Dendritic cell treated with granulocyte-macrophage colony-stimulating factor and Interleukin-4, amounts not matched to agents 40 ng/mL and 50 ng/mL, for 4 days (primary cell): ENCODE data around the gene AGBL1.

Source experiments
- H3K27ac Mint-ChIP-seq: one replicate; pipeline ENCODE4 v1.8.0; 2022; ENCODE audit warnings: mild to moderate bottlenecking, mixed read lengths
- H3K27me3 Mint-ChIP-seq: one replicate; pipeline ENCODE4 v1.8.0; 2022; ENCODE audit warnings: mild to moderate bottlenecking, mixed read lengths
- H3K36me3 Mint-ChIP-seq: one replicate; pipeline ENCODE4 v1.8.0; 2022; ENCODE audit warnings: low read depth, mixed read lengths
- H3K4me1 Mint-ChIP-seq: one replicate; pipeline ENCODE4 v1.8.0; 2022; ENCODE audit warnings: low read depth, mixed read lengths
- H3K4me3 Mint-ChIP-seq: one replicate; pipeline ENCODE4 v1.8.0; 2022; ENCODE audit warnings: mild to moderate bottlenecking, moderate library complexity, mixed read lengths
- H3K9me3 Mint-ChIP-seq: one replicate; pipeline ENCODE4 v1.8.0; 2022; ENCODE audit warnings: mixed read lengths
- intact Hi-C: fragments of 100-400 bp; cut with micrococcal nuclease; formaldehyde crosslinking; loops from one replicate; pipeline ENCODE4 v1.15.0; 2022

The AGBL1 gene

DNA sequence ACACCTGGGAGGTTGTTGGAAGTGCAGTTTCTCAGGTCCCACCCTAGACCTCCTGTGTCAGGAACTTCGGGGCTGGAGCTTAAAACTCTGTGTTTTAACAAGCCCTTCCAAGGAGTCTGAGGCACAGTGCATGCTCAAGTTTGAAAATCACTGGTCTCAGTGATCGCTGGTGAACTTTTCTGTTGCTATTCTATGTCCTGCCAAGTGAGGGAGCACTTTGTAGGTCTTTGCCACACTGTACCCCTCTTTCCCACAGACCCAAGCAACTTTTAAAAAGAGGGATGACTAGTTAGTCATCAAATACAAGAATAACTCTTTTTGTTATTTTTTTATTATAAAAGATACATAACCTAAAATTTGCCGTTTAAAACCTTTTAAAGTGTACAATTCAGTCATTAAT is 133.7 kb downstream of the AGBL1 start:
- Mint-ChIP-seq H3K27me3 (no peaks in the 10 kb centered on the region), H3K4me3 (no peak overlapping the region), H3K27ac (no peak overlapping the region), H3K36me3 (no peaks in the 10 kb centered on the region), H3K9me3 (peaks cover 66% of the 10 kb centered on the region), H3K4me1 (no peaks in the 10 kb centered on the region)
- intact Hi-C loops = no loop called here

DNA sequence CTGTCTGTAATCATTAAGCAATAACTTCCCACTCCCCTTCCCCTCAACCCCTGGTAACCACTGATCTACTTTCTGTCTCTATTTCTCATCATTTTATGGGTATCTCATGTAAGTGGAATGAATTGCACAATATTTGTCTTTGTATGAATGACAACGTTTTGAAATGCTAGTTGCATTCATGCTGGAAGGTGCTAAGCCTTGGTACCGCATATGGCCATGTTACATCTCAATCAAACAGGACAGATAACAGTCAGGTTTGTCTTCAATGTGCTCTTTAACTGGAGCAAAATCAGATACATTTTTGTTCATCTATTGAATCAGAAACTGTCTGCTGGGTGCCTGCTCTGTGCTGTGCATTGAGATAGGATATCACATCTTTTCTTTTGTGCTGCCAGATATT is 134.2 kb downstream of the AGBL1 start:
- H3K9me3 Mint-ChIP-seq = peaks cover 61% of the 10 kb centered on the region
- no peaks in the 10 kb centered on the region for H3K27me3 Mint-ChIP-seq
- no peaks in the 10 kb centered on the region for H3K36me3 Mint-ChIP-seq

DNA sequence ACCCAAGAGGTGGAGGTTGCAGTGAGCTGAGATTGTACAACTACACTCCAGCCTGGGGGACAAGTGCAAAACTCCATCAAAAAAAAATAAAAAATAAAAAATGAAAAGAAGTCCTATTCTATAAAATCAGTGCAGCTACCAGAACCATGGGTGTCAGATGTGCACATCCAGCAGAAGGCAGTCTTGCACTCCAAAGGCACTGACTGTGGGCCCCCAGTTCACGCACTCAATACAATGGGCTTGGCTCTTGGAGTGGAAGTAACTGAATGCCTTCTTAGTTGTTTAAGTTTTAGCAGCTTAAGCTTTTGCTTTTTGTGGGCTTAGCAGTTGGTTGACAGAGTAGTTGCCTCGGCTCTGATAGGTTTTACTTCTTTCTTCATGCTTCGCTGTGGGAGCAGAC is 141.4 kb downstream of the AGBL1 start:
- no peaks in the 10 kb centered on the region for H3K27me3 Mint-ChIP-seq
- no peak overlapping the region for H3K4me3 Mint-ChIP-seq
- intact Hi-C loops = no loop called here
- no peak overlapping the region for H3K27ac Mint-ChIP-seq
- H3K4me1 Mint-ChIP-seq = no peaks in the 10 kb centered on the region
- H3K36me3 Mint-ChIP-seq = no peaks in the 10 kb centered on the region
- peaks cover 17% of the 10 kb centered on the region for H3K9me3 Mint-ChIP-seq

More for the DNA sequence above, 134.2 kb downstream of the AGBL1 start:
- Mint-ChIP-seq H3K4me3 (no peak overlapping the region), H3K4me1 (no peaks in the 10 kb centered on the region), H3K27ac (no peak overlapping the region)
- intact Hi-C loops = no loop called here

DNA sequence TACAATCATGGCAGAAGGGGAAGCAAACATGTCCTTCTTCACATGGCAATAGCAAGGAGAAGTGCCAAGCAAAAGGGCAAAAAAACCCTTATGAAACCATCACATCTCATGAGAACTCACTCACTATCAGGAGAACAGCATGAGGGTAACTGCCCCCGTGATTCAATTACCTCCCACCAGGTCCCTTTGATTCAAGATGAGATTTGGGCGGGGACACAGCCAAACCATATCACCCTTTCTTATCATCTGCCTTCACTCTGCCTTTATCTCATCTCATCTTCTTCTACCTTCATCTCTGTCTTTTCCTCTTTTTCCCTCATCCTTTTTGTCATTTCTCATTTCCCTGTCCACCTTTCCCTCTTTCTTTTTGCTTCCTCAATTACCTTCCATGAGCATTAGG is 149.6 kb downstream of the AGBL1 start:
- no peaks in the 10 kb centered on the region for H3K9me3 Mint-ChIP-seq
- H3K36me3 Mint-ChIP-seq = no peaks in the 10 kb centered on the region
- H3K4me3 Mint-ChIP-seq = no peak overlapping the region
- H3K4me1 Mint-ChIP-seq = no peaks in the 10 kb centered on the region
- intact Hi-C loops = no loop called here
- H3K27ac Mint-ChIP-seq = no peak overlapping the region
- peaks cover 11% of the 10 kb centered on the region for H3K27me3 Mint-ChIP-seq

DNA sequence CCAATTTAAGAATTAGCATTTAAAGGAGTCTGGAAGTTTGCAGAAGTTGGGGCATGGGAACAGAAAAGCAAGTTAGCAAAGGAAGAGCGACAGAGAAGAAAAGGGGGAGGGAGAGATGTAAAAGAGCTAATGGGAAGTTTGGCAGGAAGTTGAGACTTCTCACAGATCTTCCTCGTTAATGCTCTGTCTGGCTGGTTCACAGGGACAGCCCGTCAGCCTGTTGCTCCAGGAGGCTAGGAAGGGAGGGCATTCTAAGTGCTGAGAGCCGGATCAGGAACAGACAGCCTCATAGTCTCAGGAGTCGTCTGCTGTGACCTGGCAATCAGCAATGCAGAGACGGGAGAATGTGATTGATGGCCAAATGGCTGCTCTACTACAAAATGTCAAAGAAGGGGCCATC is 150.3 kb downstream of the AGBL1 start:
- Mint-ChIP-seq H3K4me1 (no peaks in the 10 kb centered on the region), H3K9me3 (no peaks in the 10 kb centered on the region), H3K27ac (no peak overlapping the region), H3K4me3 (no peak overlapping the region), H3K36me3 (no peaks in the 10 kb centered on the region), H3K27me3 (peaks cover 11% of the 10 kb centered on the region)
- intact Hi-C loops = no loop called here

DNA sequence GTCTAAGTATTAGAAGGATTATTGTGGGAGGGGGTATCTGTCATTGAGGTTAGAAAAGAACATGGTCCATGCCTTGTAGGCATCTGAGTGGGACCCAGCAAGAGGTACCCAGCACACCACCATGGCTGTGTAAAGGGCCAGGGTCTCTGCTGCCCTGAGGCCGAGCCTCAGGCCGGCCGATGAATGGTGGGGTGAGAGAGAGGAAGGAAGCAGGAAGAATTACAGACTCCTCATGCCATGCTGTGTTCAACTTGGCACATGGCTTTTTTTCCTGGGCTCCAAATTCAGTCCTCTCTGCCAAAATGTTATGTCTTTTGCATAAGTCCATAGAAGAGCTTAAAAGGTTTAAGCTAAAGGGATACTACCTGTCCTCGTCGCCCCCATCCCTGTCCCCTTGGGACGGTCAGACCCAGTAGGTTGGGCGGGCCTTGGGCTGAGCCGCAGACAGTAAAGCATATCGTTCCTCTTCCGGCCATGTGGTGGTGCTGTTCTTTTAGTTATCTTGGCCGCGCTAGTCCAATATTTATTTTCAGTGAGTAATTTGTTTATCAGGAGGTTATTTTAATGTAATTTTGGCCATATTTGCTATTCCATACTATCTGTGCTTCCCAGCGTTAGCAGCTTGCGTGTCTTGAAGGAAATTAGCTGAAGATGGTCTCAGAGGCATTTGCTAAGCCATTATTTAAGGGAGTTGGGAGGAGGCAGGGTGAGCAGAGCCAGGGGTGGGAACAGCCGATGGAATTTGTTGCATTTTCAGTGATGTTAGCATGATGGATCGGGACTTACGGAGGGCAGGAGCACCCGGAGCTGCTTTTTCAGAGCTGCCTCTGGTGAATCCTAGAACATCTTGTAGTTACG is 152.4 kb downstream of the AGBL1 start:
- Mint-ChIP-seq H3K27ac (no peak overlapping the region), H3K4me3 (no peak overlapping the region), H3K4me1 (no peaks in the 10 kb centered on the region), H3K9me3 (no peaks in the 10 kb centered on the region), H3K36me3 (no peaks in the 10 kb centered on the region), H3K27me3 (peaks cover 13% of the 10 kb centered on the region)
- intact Hi-C loops = no loop called here

DNA sequence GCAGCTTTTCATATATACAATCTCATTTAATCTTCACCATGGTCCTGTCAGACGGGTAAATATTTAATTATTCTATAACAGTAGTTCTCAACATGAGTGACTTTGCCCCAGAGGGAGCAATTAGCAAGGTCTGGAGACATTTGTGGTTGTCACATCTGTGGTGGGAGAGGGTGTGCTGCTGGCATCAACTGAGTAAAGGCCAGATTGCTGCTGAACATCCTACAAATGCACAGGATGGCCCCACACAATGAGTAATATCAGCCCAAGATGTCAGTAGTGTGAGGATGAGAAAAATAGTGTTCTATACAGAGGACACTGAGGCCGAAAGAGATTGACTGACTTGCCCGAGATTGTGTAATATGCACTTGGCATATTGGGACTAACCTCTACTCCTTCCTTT is 156.0 kb downstream of the AGBL1 start:
- Mint-ChIP-seq H3K27me3 (peaks cover 12% of the 10 kb centered on the region), H3K4me3 (no peak overlapping the region), H3K4me1 (no peaks in the 10 kb centered on the region), H3K36me3 (no peaks in the 10 kb centered on the region), H3K27ac (no peak overlapping the region), H3K9me3 (no peaks in the 10 kb centered on the region)
- intact Hi-C loops = no loop called here

DNA sequence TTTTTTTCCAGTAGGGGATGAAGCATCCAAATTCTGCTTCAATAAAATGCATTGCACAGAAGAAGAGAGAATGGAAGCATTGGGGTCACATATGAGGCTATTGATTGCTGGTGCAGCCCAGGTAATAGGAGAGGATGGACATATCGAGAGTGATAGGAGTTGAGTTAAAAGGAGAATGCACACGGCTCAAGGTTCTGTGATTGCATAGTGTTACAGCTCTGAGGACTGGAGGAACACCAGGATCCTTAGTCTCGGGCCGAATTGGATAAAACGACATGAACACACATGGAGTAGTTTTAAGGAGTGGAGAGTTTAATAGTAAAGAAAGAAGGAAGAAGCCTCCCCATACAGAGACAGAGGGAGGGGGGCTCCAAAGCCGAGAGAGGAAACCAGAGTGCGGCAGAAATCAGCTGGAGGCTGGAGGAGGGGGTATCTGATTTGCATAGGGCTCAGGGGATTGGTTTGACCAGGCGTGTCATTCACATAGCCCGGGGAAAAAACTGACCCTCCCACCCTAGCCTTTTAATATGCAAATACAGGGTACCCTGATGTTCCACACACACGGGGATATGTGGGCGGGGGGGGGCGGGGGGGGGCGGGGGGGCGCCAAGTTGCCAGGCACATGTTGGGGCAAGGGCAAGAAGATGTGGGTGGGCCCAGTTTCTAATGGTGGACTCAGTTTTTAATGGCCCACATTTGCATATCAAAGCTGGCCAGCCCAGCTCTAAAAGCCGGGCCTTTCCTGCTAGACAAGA is 156.9 kb downstream of the AGBL1 start:
- intact Hi-C loops = no loop called here
- peaks cover 12% of the 10 kb centered on the region for H3K27me3 Mint-ChIP-seq
- no peaks in the 10 kb centered on the region for H3K36me3 Mint-ChIP-seq

DNA sequence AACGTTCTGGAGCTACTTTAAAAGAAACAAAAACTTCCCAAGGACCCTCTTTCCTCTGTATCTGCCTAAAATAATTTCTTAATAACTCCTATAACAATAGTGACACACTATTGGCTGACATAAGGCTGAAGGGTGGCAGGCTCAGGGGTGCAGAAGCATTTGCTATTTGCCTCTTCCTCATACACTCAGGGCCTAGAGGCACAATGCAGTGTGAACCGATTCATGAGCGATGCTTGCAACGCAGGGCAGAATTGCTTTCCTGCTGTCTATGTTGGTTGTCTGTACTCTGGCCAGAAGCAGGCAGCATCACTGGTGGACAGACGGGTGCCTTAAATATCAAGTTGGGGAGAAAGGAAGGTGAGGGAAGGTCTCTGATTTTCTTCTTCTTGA is 157.4 kb downstream of the AGBL1 start:
- H3K36me3 Mint-ChIP-seq = no peaks in the 10 kb centered on the region
- H3K9me3 Mint-ChIP-seq = no peaks in the 10 kb centered on the region
- no peak overlapping the region for H3K4me3 Mint-ChIP-seq
- intact Hi-C loops = no loop called here
- no peak overlapping the region for H3K27ac Mint-ChIP-seq
- H3K4me1 Mint-ChIP-seq = no peaks in the 10 kb centered on the region
- peaks cover 11% of the 10 kb centered on the region for H3K27me3 Mint-ChIP-seq

More for the DNA sequence above, 156.9 kb downstream of the AGBL1 start:
- H3K4me3 Mint-ChIP-seq = no peak overlapping the region
- no peaks in the 10 kb centered on the region for H3K9me3 Mint-ChIP-seq
- no peaks in the 10 kb centered on the region for H3K4me1 Mint-ChIP-seq
- H3K27ac Mint-ChIP-seq = no peak overlapping the region

DNA sequence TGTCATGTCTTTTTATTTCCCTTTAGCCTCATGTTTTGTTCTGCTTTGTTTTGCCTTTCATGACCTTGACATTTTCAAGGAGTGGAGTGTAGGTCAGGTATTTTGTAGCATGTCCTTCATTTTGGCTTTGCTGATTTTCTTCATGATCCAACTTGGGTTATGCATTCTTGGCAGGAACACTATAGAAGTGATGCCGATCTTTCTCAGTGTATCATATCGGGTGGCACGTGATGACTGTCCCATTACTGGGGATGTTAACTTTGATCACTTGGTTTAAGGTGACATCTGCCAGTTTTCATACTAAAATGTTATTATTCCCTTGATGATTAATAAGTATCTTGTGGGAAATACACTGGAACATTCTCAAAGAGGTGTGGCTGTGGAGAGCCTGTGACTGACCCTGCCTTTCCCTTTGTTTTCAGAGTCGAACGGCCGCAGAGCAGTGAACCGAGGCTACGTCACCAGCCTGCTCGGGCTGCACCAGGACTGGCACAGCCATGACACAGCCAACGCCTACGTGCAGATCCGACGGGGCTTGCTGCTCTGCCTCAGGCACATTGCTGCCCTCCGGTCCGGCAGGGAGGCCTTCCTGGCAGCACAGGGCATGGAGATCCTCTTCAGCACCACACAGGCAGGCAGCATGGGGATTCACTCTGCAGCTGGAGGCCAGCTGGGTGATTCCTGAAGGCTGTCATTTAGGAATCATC is 167.7 kb downstream of the AGBL1 start:
- Mint-ChIP-seq H3K27me3 (no peaks in the 10 kb centered on the region), H3K27ac (no peak overlapping the region), H3K4me3 (no peak overlapping the region), H3K4me1 (no peaks in the 10 kb centered on the region), H3K36me3 (no peaks in the 10 kb centered on the region), H3K9me3 (no peaks in the 10 kb centered on the region)
- intact Hi-C loops = no loop called here

DNA sequence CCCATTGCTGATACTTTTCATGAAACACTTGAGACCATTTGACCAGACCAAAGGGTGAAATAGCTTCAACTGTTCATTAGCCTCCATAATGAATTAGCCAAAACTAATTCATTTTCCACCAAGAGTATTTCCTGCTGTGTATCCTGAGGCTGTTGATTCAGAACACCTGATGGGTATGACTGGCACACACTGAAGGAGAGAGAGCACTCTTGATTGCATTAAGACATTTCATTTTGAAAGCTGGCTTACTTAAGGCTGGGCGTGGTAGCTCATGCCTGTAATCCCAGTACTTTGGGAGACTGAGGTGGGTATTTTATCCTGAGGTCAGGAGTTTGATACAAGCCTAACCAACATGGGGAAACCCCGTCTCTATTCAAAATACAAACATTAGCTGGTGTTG is 175.6 kb downstream of the AGBL1 start:
- Mint-ChIP-seq H3K4me1 (no peaks in the 10 kb centered on the region), H3K27me3 (no peaks in the 10 kb centered on the region), H3K36me3 (no peaks in the 10 kb centered on the region), H3K4me3 (no peak overlapping the region), H3K9me3 (no peaks in the 10 kb centered on the region), H3K27ac (no peak overlapping the region)
- intact Hi-C loops = no loop called here

DNA sequence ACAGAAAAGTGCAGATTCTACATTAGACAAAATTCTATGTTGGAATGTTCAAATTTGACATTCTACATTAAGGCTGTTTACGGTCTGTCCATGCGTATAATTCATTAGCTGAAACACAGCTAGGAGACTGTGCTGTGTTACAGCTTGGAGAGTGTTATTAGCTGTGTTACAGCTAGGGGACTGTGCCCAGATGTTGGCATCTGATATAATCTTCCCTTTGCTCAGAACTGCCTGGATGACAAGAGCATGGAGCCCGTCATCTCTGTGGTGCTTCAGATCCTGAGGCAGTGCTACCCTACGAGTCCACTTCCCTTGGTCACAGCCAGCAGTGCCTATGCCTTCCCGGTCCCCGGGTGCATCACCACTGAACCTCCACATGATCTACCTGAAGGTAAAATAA is 177.0 kb downstream of the AGBL1 start:
- intact Hi-C loops = no loop called here
- Mint-ChIP-seq H3K36me3 (no peaks in the 10 kb centered on the region), H3K27ac (no peak overlapping the region), H3K4me1 (no peaks in the 10 kb centered on the region), H3K4me3 (no peak overlapping the region), H3K9me3 (no peaks in the 10 kb centered on the region), H3K27me3 (no peaks in the 10 kb centered on the region)

DNA sequence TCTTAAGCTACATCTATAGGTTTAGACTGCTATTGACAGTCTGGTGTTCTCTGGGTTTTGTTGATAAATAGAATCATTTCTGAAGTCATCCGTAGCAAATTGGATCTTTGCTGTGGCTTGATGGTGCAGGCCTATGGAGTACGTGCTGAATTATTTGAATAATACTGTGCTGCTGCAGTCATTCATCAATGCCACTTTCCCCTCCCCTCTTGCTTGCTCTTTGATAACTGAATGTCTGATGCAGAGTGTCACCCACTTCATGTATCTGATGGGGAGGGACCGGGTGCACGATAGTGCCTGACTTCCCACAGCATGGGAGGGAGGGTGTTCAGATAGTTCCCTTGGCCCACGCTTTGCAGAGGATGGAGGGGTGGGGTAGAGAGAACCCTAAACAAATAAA is 179.9 kb downstream of the AGBL1 start:
- H3K9me3 Mint-ChIP-seq = no peaks in the 10 kb centered on the region
- no peaks in the 10 kb centered on the region for H3K36me3 Mint-ChIP-seq
- intact Hi-C loops = no loop called here
- no peak overlapping the region for H3K4me3 Mint-ChIP-seq
- H3K27ac Mint-ChIP-seq = no peak overlapping the region
- no peaks in the 10 kb centered on the region for H3K4me1 Mint-ChIP-seq
- H3K27me3 Mint-ChIP-seq = no peaks in the 10 kb centered on the region

DNA sequence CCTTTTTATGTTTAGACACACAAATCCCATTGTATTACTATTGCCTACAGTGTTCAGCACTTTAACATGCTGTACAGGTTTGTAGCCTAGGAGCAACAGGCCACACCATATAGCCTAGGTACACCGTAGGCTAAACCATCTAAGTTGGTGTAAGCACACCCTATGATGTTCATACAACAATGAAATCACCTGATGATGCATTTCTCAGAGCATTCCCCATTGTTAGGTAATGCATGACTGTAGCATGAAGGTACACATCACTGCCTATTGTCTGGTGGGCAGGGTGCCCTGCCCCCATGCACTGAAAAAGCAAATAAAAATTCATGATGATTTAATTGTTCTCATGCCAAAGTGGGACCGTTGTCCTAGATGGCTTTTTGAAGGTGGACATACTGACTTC is 183.6 kb downstream of the AGBL1 start:
- H3K36me3 Mint-ChIP-seq = no peaks in the 10 kb centered on the region
- intact Hi-C loops = no loop called here
- no peak overlapping the region for H3K27ac Mint-ChIP-seq
- no peaks in the 10 kb centered on the region for H3K27me3 Mint-ChIP-seq
- H3K9me3 Mint-ChIP-seq = no peaks in the 10 kb centered on the region
- H3K4me3 Mint-ChIP-seq = no peak overlapping the region
- H3K4me1 Mint-ChIP-seq = no peaks in the 10 kb centered on the region
